ENCODE data around the gene OR1F1.
"Not testable (repeated sequence)": the region's sequence is repeated elsewhere in the genome, so short reads cannot be mapped to it uniquely, and the experiment has no call there.

OR1F1 gene

GRCh38 chr16:3187798-3188674 lies at the start of gene OR1F1:
Gene OR1F1 (plus strand): TSS chr16:3188204.
- DNase-seq (ENCODE audit: low read depth in 2 of 2, low spot score in 1 of 2), result no peak

GRCh38 chr16:3138342-3138741 lies 49.7 kb upstream of the OR1F1 start:
- DNase-seq (ENCODE audit: low read depth in 2 of 2, low spot score in 1 of 2), result no peak

- no peak for DNase-seq (ENCODE audit: low read depth in 2 of 2, low spot score in 1 of 2)
These were observed 49.1 kb upstream of the OR1F1 start for GRCh38 chr16:3138823-3139426.

GRCh38 chr16:3139561-3139960 lies 48.4 kb upstream of the OR1F1 start:
- DNase-seq (ENCODE audit: low read depth in 2 of 2, low spot score in 1 of 2), result not testable (repeated sequence)

- DNase-seq (ENCODE audit: low read depth in 2 of 2, low spot score in 1 of 2), result no peak
These were observed 47.2 kb upstream of the OR1F1 start for GRCh38 chr16:3140603-3141427.

- no peak for DNase-seq (ENCODE audit: low read depth in 2 of 2, low spot score in 1 of 2)
These were observed 46.2 kb upstream of the OR1F1 start for GRCh38 chr16:3141781-3142311.

- no peak for DNase-seq (ENCODE audit: low read depth in 2 of 2, low spot score in 1 of 2)
These were observed 45.7 kb upstream of the OR1F1 start for GRCh38 chr16:3142327-3142726.

- no peak for DNase-seq (ENCODE audit: low read depth in 2 of 2, low spot score in 1 of 2)
These were observed 45.2 kb upstream of the OR1F1 start for GRCh38 chr16:3142770-3143169.

- DNase-seq (ENCODE audit: low read depth in 2 of 2, low spot score in 1 of 2), result no peak
These were observed 44.8 kb upstream of the OR1F1 start for GRCh38 chr16:3143189-3143588.

- no peak for DNase-seq (ENCODE audit: low read depth in 2 of 2, low spot score in 1 of 2)
These were observed 44.2 kb upstream of the OR1F1 start for GRCh38 chr16:3143598-3144320.

- no peak for DNase-seq (ENCODE audit: low read depth in 2 of 2, low spot score in 1 of 2)
These were observed 43.6 kb upstream of the OR1F1 start for GRCh38 chr16:3144321-3144983.

- no peak for DNase-seq (ENCODE audit: low read depth in 2 of 2, low spot score in 1 of 2)
These were observed 42.9 kb upstream of the OR1F1 start for GRCh38 chr16:3145151-3145550.

GRCh38 chr16:3145660-3146059 lies 42.3 kb upstream of the OR1F1 start:
- DNase-seq (ENCODE audit: low read depth in 2 of 2, low spot score in 1 of 2), result no peak

- no peak for DNase-seq (ENCODE audit: low read depth in 2 of 2, low spot score in 1 of 2)
These were observed 40.8 kb upstream of the OR1F1 start for GRCh38 chr16:3147046-3147756.

GRCh38 chr16:3147757-3148104 lies 40.3 kb upstream of the OR1F1 start:
- DNase-seq (ENCODE audit: low read depth in 2 of 2, low spot score in 1 of 2), result no peak

- DNase-seq (ENCODE audit: low read depth in 2 of 2, low spot score in 1 of 2), result no peak
These were observed 39.5 kb upstream of the OR1F1 start for GRCh38 chr16:3148256-3149192.

- no peak for DNase-seq (ENCODE audit: low read depth in 2 of 2, low spot score in 1 of 2)
These were observed 38.8 kb upstream of the OR1F1 start for GRCh38 chr16:3149193-3149530.

GRCh38 chr16:3149630-3150345 lies 38.2 kb upstream of the OR1F1 start:
- DNase-seq (ENCODE audit: low read depth in 2 of 2, low spot score in 1 of 2), result no peak
